HEK293 (cell line): Measurements from ENCODE around the gene RPS6KA5.

ENCODE experiments used
- SP2 ChIP-seq: fragments of 450-650 bp; formaldehyde crosslinking; IDR thresholded peaks from 2 replicates; pipeline ENCODE4 v1.5.1; 2016; ENCODE audit warnings: missing biosample characterization, missing genetic modification characterization
- ZBTB8A ChIP-seq: fragments of 450-650 bp; formaldehyde crosslinking; IDR thresholded peaks from 2 replicates; pipeline ENCODE4 v1.5.1; 2016; ENCODE audit warnings: missing biosample characterization, missing genetic modification characterization
- ZNF324 ChIP-seq: fragments of 450-650 bp; formaldehyde crosslinking; IDR thresholded peaks from 2 replicates; pipeline ENCODE4 v1.5.1; 2016; ENCODE audit warnings: missing biosample characterization, missing genetic modification characterization

GRCh38 chr14:90867501-90867900, 192.9 kb downstream of the RPS6KA5 start:
- TF ChIP-seq SP2 (tag by site-specific recombination) = no peak
- TF ChIP-seq ZNF324 (tag by site-specific recombination) = no peak
- TF ChIP-seq ZBTB8A (tag by site-specific recombination) = no peak
